Astrocyte of the hippocampus (primary cell): Measurements from ENCODE around the gene PYCARD.
"Not testable (repeated sequence)": the region's sequence is repeated elsewhere in the genome, so short reads cannot be mapped to it uniquely, and the experiment has no call there.

Experiments used
- DNase-seq: peaks from one replicate; pipeline ENCODE4 v3.0.0; 2011; ENCODE audit warnings: low read depth, low spot score

PYCARD gene

DNA sequence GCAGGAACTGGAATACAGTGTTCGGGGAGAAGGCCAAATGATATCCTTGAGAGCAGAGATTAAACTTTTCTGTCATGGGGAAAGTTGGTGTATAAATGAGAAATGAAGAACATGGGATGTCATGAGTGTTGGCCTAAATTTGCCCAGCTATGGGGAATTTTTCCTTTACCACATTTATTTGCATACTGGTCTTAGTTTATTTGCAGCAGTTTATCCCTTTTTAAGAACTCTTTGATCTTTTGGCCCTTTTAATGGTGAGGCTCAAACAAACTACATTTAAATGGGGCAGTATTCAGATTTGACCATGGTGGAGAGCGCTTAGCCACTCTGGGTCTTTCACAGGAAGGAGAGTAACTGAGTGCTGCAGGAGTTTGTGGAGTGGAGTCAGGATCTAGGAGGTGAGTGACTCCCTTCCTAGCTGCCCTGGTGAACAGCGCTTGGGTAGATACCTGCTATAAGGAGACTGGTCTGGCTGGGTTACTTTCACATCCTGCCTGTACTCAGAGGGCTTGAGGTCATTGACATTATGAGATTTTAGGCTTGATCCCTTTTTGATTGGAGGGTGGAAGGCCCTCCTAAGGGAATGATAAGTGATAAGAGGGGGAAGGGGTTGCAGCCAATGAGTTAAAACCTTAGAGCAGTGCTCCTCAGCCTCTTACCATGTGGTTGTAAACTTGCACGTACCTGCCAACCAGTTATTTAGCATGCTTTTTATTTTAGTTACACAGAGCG, 10.7 kb downstream of the PYCARD start:
- DNase-seq = no peak

DNA sequence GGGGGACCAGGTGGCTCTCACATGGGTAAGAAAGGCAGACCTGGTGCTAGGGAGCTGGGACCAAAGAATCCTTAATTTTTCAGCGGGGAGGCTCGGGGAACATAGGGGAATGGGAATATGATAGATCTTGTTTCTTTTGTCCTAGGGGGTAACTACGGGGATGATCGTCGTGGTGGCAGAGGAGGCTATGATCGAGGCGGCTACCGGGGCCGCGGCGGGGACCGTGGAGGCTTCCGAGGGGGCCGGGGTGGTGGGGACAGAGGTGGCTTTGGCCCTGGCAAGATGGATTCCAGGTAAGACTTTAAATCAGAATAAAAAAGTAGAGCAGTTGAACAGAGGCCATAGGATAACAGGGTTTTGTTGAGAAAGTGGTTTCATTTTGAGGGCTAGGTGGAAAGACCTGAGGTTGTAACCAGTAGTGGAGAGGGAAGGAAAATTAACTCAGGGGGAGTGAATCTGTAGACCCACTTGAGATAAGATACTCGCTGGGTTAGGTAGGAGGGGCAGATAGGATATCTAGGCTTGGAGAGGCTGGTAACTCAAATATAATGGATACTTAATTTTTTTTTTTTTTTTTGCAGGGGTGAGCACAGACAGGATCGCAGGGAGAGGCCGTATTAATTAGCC, 11.6 kb downstream of the PYCARD start:
- no peak for DNase-seq

DNA sequence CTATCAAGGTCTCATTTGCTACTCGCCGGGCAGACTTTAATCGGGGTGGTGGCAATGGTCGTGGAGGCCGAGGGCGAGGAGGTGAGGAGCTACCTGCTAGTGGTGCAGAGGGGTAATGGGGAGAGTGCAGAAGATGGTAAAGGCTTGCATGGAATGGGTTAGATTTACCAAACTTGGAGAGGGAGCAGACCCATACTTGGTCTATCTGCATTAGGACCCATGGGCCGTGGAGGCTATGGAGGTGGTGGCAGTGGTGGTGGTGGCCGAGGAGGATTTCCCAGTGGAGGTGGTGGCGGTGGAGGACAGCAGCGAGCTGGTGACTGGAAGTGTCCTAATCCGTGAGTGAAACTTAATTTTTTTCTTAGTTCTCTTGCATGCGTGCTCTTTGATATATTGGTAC, 12.5 kb downstream of the PYCARD start:
- DNase-seq = no peak

DNA sequence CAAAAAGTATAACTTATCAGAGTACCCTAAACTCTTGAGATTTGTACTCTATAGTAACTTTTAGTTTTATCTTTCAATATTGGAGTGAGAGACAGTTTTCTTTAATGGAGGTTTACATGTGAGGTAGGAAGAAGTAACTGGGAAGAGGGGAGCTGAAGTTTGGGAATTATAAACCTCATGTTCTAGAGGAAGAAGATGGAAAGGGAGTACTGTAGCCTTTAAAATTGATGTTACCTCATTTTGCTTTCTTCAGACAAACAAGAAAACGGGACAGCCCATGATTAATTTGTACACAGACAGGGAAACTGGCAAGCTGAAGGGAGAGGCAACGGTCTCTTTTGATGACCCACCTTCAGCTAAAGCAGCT, 13.2 kb downstream of the PYCARD start:
- no peak for DNase-seq

- no peak for DNase-seq
Observed at GRCh38 chr16:31188450-31189411, 13.8 kb downstream of the PYCARD start.

DNA sequence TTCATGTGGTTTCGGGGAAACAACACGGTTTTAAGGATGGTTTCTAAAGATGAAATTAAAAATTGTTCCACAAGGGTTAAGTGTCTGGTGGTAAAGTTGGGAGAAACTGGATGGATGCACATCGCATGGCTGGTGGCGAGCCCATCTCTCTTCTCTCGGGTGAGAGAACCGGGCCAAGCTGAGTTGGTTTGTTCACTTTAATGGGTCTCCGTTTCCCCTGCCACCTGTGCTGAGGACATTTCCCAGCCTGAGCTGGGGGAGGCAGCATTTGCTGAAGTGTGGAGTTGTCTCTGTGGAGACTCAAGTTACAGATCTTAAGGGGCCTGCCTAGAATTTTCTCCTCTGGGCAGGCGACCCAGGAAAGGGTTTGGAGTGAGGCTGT, 14.8 kb downstream of the PYCARD start:
- DNase-seq = no peak

- no peak for DNase-seq
Observed at GRCh38 chr16:31186930-31187807, 15.4 kb downstream of the PYCARD start.

- DNase-seq = peak; percentile 61
Observed at GRCh38 chr16:31186176-31186575, 16.4 kb downstream of the PYCARD start.

DNA sequence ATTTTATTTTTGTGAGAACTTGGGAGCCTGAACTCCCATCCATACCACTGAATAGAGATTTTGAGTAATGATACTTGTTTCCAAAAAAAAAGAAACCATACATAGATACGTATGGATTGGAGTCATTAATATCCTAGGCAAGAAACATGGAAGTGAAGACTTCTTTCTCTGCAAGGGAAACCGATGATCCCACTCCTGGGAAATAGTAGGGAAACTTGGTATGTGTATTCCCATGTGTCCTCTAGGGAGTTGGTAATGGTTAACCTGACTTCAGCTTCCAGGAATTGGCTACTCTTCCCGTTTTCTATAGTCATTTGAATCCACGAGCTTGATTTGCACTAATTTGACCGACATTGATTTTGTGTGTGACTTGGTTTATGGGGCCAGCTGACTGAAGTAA, 17.2 kb downstream of the PYCARD start:
- DNase-seq = no peak

DNA sequence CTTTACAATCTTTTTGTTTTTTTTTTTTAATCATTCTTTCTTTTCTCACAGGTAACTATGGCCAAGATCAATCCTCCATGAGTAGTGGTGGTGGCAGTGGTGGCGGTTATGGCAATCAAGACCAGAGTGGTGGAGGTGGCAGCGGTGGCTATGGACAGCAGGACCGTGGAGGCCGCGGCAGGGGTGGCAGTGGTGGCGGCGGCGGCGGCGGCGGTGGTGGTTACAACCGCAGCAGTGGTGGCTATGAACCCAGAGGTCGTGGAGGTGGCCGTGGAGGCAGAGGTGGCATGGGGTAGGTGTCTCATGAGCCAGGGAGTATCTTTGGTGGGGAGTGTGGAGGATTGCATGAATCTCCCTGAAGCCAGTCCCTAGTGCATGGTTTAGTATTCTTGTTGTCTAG, 17.7 kb downstream of the PYCARD start:
- DNase-seq = no peak

GRCh38 chr16:31183432-31184428, 18.8 kb downstream of the PYCARD start:
- no peak for DNase-seq

DNA sequence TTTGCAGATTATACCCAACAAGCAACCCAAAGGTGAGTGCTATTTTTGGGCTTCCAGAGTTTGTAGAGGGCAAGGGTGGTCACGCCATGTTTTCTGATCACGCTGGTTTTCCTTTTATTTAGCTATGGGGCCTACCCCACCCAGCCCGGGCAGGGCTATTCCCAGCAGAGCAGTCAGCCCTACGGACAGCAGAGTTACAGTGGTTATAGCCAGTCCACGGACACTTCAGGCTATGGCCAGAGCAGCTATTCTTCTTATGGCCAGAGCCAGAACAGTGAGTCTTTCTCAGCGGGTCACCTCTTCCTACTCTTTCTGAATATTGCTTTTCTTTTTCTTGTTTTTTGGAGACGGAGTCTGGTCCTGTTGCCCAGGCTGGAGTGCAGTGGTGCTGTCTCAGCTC, 20.2 kb downstream of the PYCARD start:
- DNase-seq = peak; percentile 16

DNA sequence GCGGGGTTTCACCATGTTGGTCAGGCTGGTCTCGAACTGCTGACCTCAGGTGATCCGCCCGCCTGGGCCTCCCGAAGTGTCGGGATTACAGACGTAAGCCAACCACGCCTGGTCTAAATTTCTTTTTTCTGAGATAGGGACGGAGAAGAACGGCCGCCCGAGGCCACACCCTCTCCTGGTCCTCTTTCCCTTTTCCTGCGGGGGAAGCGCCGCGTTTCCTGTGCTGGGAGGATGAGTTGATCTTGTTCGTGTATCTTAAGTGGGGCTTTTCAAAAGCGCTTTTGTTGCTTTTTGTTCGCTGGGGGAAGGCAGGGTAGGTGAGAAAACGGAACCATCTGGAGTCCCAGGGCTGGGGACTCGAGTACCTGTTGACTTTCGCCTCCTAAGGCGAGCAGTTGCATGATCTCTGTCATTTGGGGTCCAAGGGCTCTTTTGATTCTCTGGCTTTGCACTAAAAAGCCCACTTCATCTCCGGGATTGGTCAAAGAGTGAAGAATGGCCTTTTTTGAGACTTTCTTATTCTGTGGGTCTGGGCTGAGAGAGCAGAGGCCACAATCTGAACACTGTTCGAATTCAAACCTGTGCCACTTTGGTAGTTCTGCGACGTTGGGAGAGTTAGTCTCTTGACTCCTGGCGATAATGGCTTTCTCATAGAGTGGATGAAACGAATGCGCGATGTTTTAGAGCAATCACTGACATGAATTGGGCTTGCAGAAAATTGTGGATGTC, 21.3 kb downstream of the PYCARD start:
- DNase-seq = peak; percentile 41

DNA sequence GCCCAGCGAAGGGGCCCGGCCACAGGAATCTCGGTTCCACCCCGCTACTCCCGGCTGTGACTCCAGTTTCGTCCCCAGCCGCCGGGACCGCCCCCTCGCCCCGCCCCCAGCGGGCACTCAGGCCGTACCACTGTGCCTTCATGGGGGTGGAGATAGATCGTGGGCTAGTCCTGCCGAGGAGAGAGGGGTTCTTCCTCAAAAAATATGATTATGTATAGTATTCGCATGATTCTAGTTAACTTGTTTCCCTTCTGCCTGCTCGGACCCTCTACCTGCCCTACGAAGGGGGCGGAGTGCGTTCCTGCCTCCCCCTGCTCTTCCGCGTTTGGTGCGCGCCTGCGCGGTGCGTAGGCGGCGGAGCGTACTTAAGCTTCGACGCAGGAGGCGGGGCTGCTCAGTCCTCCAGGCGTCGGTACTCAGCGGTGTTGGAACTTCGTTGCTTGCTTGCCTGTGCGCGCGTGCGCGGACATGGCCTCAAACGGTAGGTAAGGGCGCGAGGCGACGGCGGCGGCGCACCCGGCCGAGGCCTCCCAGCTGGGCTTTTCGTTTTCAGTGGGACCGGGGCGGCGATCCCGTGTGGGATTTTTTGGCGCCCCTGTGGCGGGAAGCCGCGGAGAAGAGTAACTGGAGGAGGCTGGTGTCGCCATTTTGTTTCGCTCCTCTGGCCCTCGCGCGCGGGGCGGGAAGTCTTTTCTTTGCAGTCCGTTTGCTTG, 22.7 kb downstream of the PYCARD start, which contains the start of gene FUS:
Gene FUS (plus strand): TSS at position 393 of the 713 bp plus-strand sequence. CDS start 76 bp downstream, at position 469.
- peak; percentile 96 for DNase-seq

DNA sequence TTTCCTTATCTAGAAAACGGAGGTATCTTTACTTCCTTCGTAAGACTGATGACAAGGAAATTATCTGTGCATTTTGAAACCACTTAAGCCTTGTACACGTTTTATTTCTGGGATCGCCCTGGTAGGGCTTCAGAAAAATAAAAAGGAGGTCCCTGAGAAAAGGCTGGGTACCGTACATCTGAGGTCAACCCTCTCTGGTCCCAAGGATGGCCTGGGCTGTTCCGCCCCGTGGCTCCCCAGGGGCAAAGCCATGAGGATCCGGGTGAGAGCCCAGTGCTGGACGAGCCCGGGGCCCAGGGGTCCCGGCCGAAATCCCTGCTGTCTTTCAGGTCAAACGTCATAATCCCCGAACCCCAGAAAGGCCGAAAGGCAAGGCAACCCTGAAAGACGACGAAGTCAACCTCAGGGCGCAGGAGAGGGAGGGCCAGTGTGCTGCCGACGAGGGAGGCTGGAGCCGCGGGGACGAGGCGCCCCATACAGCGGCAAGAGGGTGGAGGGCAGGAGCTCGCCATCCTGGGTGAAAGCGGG, 23.3 kb downstream of the PYCARD start:
- DNase-seq = no peak

GRCh38 chr16:31177136-31177535, 25.4 kb downstream of the PYCARD start:
- peak; percentile 90 for DNase-seq

DNA sequence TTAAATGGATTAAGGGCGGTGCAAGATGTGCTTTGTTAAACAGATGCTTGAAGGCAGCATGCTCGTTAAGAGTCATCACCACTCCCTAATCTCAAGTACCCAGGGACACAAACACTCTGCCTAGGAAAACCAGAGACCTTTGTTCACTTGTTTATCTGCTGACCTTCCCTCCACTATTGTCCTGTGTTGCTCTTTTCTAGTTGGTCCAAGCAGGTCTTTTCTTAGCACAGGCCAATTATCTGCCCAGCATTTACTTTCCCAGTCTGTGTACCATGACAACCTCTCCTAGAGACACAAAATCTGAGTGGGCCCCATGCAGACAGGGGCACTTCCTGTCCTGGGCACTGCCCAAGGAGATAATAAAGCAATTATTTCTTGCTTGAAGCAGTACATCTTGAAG, 32.5 kb downstream of the PYCARD start:
- DNase-seq = not testable (repeated sequence)

- DNase-seq = no peak
Observed at GRCh38 chr16:31168848-31169247, 33.7 kb downstream of the PYCARD start.
